Neural crest cell (in vitro differentiated cells): ENCODE measurements around the gene SYNGR1. TPM values are rescaled to one million over a fixed set of nuclear protein-coding genes. Genes with fewer than 3 reads are reported as not detected.

ENCODE experiments used
- DNase-seq: peaks from one replicate; pipeline ENCODE4 v3.0.0; 2021; ENCODE audit warnings: low read depth, mixed read lengths, low spot score
- H3K27ac Mint-ChIP-seq: one replicate; pipeline ENCODE4 v1.8.0; 2021; ENCODE audit warnings: mild to moderate bottlenecking, mixed read lengths; ENCODE audit not compliant: unreplicated experiment
- H3K27me3 Mint-ChIP-seq: 2 replicates; pipeline ENCODE4 v1.8.0; 2021; ENCODE audit warnings: low read depth, mild to moderate bottlenecking, mixed read lengths
- H3K36me3 Mint-ChIP-seq: 2 replicates; pipeline ENCODE4 v1.8.0; 2021; ENCODE audit warnings: low read depth, mild to moderate bottlenecking, mixed read lengths
- H3K4me1 Mint-ChIP-seq: 2 replicates; pipeline ENCODE4 v1.8.0; 2021; ENCODE audit warnings: mixed read lengths
- H3K4me3 Mint-ChIP-seq: one replicate; pipeline ENCODE4 v1.8.0; 2021; ENCODE audit warnings: mild to moderate bottlenecking, mixed read lengths
- H3K9me3 Mint-ChIP-seq: 2 replicates; pipeline ENCODE4 v1.8.0; 2021; ENCODE audit warnings: mixed read lengths
- total RNA-seq: library from RNA; stranded (reverse); gene quantifications from 2 replicates; pipeline ENCODE4 v1.2.1, GENCODE V29; 2021
- TF ChIP-seq, protein P1 (sequence below): fragments of 200-600 bp; sonication (generic); conservative IDR thresholded peaks from 2 replicates; pipeline ENCODE4 v1.5.0; 2021; ENCODE audit warnings: antibody characterized with exemption, mild to moderate bottlenecking

Gene SYNGR1
- total RNA-seq, 1 donor from 2014 or later, result 30.0 TPM

DNA sequence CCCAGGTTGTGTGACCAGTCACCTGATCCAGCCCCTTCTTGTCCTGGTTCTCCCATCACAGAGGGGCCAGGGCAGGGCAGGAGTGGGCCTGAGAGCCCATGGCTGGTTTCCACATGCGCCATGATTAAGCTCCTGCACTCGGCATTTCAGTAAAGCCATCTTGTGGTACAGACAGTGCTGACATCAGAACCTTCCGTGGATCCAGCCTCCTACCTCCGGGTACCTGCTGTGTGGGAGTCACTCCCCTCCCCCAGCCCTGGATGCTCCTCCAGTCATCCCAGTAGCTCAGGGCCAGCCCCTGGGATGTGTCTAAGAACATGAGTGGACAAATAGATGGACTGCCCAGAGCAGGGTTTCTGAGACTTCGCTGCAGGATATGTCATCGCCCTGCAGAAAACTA is 84.9 kb downstream of the SYNGR1 start:
- no peaks in the 10 kb centered on the region for H3K36me3 Mint-ChIP-seq
- peaks cover 12% of the 10 kb centered on the region for H3K27me3 Mint-ChIP-seq
- no peak overlapping the region for H3K4me3 Mint-ChIP-seq
- TF ChIP-seq, protein P1, sequence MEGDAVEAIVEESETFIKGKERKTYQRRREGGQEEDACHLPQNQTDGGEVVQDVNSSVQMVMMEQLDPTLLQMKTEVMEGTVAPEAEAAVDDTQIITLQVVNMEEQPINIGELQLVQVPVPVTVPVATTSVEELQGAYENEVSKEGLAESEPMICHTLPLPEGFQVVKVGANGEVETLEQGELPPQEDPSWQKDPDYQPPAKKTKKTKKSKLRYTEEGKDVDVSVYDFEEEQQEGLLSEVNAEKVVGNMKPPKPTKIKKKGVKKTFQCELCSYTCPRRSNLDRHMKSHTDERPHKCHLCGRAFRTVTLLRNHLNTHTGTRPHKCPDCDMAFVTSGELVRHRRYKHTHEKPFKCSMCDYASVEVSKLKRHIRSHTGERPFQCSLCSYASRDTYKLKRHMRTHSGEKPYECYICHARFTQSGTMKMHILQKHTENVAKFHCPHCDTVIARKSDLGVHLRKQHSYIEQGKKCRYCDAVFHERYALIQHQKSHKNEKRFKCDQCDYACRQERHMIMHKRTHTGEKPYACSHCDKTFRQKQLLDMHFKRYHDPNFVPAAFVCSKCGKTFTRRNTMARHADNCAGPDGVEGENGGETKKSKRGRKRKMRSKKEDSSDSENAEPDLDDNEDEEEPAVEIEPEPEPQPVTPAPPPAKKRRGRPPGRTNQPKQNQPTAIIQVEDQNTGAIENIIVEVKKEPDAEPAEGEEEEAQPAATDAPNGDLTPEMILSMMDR, result no peak
- H3K9me3 Mint-ChIP-seq, result no peaks in the 10 kb centered on the region
- peaks cover 24% of the 10 kb centered on the region for H3K4me1 Mint-ChIP-seq
- no peak overlapping the region for H3K27ac Mint-ChIP-seq
- no peak for DNase-seq

Other genes starting within 250 kb of the SYNGR1 start
- 2.3 and 2.4 TPM in 2 replicates for gene CBX7, start 197.3 kb upstream of the SYNGR1 start, total RNA-seq
- gene PDGFB, start 105.0 kb upstream of the SYNGR1 start, total RNA-seq, result 0.16 and 0.80 TPM in 2 replicates
- 2,294 and 2,333 TPM in 2 replicates for gene RPL3, start 30.4 kb upstream of the SYNGR1 start, total RNA-seq
- gene TAB1, start 49.8 kb downstream of the SYNGR1 start, total RNA-seq, result 33.8 and 38.3 TPM in 2 replicates
- 20.3 and 23.5 TPM in 2 replicates for gene MGAT3, start 107.0 kb downstream of the SYNGR1 start, total RNA-seq
- gene MIEF1, start 152.3 kb downstream of the SYNGR1 start, total RNA-seq, result 43.3 and 45.0 TPM in 2 replicates
- 363 and 364 TPM in 2 replicates for gene ATF4, start 170.6 kb downstream of the SYNGR1 start, total RNA-seq
- gene RPS19BP1, start 182.8 kb downstream of the SYNGR1 start, total RNA-seq, result 67.5 and 72.6 TPM in 2 replicates
- gene CACNA1I, start 220.8 kb downstream of the SYNGR1 start, total RNA-seq, result 0.07 TPM in 2 replicates